GM21737 (cell line): Measurements from ENCODE around the gene EXOSC2.
"Not testable (repeated sequence)": the region's sequence is repeated elsewhere in the genome, so short reads cannot be mapped to it uniquely, and the experiment has no call there.

Source experiments
- ATAC-seq: cut with Tn5 transposase; IDR thresholded peaks from one replicate; pipeline ENCODE4 v1.9.1; 2021; ENCODE audit warnings: mild to moderate bottlenecking, moderate library complexity; ENCODE audit not compliant: unreplicated experiment

Gene EXOSC2

GRCh38 chr9:130667120-130667435, 26.5 kb upstream of the EXOSC2 start:
- no peak for ATAC-seq

- no peak for ATAC-seq
These were observed 25.4 kb upstream of the EXOSC2 start for GRCh38 chr9:130668196-130668595.

- no peak for ATAC-seq
These were observed 24.9 kb upstream of the EXOSC2 start for GRCh38 chr9:130668659-130669058.

GRCh38 chr9:130669965-130670364, 23.6 kb upstream of the EXOSC2 start:
- ATAC-seq = no peak

GRCh38 chr9:130670644-130671043, 22.9 kb upstream of the EXOSC2 start:
- no peak for ATAC-seq

GRCh38 chr9:130672466-130672865, 21.1 kb upstream of the EXOSC2 start:
- ATAC-seq = no peak

- ATAC-seq = no peak
These were observed 20.5 kb upstream of the EXOSC2 start for GRCh38 chr9:130672933-130673615.

GRCh38 chr9:130675396-130675795, 18.2 kb upstream of the EXOSC2 start:
- ATAC-seq = no peak

- no peak for ATAC-seq
These were observed 16.3 kb upstream of the EXOSC2 start for GRCh38 chr9:130677252-130677651.

GRCh38 chr9:130680836-130681768, 12.5 kb upstream of the EXOSC2 start:
- no peak for ATAC-seq

- no peak for ATAC-seq
These were observed 11.7 kb upstream of the EXOSC2 start for GRCh38 chr9:130681769-130682420.

GRCh38 chr9:130682421-130683121, 11.0 kb upstream of the EXOSC2 start:
- no peak for ATAC-seq

- ATAC-seq = no peak
These were observed 8.5 kb upstream of the EXOSC2 start for GRCh38 chr9:130685104-130685503.

- not testable (repeated sequence) for ATAC-seq
These were observed 7.6 kb upstream of the EXOSC2 start for GRCh38 chr9:130685945-130686344.

GRCh38 chr9:130687615-130688014, 6.0 kb upstream of the EXOSC2 start:
- ATAC-seq = no peak

GRCh38 chr9:130688072-130688471, 5.5 kb upstream of the EXOSC2 start:
- ATAC-seq = no peak

GRCh38 chr9:130689572-130689936, 4.0 kb upstream of the EXOSC2 start:
- ATAC-seq = no peak

GRCh38 chr9:130689937-130690700, 3.5 kb upstream of the EXOSC2 start:
- no peak for ATAC-seq

GRCh38 chr9:130692321-130692720, 1.3 kb upstream of the EXOSC2 start:
- no peak for ATAC-seq

- ATAC-seq = no peak
These were observed 517 bp upstream of the EXOSC2 start for GRCh38 chr9:130693101-130693425.

- no peak for ATAC-seq
These were observed 625 bp downstream of the EXOSC2 start for GRCh38 chr9:130694205-130694604.
